ENCODE data around the gene DYNLL1.
"Not testable (repeated sequence)": the region's sequence is repeated elsewhere in the genome, so short reads cannot be mapped to it uniquely, and the experiment has no call there.

Gene DYNLL1

DNA sequence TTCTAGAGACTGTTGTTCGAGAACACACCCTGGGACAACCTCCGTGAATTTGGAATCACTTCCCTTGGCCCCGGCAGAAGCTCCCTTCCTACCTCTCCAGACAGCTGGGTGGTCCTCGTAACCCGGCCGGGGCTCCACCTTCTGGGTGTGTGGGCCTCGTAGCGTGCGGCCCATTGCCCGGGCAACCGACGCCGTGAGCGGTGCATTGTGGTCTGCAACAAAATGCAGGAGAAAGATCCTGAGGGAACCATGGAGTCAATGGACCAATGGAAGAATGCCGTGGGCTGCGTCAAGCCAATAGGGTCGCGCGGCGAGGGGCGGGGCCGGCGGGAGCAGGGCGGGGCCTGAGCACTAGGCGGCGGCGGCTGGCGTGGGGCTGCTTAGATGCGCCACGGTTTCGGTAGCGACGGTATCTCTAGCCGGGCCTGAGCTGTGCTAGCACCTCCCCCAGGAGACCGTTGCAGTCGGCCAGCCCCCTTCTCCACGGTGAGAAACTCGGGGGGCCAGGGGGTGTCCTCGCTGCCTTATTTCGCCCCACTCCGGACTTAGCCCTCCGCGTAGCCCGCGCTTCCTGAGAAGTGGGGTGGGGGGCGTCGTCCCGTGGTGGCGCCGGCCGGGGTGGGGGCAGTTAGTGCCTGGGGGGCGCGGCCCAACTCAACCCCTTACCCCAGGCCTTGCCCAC, at the start of gene DYNLL1:
TSS of gene DYNLL1 (plus strand) at position 383 of the 682 bp plus-strand sequence. CDS start 309 bp downstream, outside the sequence.
- DNase-seq (ENCODE audit: low read depth) = peak; percentile 95

GRCh38 chr12:120446844-120447178, 49.1 kb upstream of the DYNLL1 start:
- not testable (repeated sequence) for DNase-seq (ENCODE audit: low read depth)

GRCh38 chr12:120447992-120448391, 47.9 kb upstream of the DYNLL1 start:
- DNase-seq (ENCODE audit: low read depth) = no peak

DNA sequence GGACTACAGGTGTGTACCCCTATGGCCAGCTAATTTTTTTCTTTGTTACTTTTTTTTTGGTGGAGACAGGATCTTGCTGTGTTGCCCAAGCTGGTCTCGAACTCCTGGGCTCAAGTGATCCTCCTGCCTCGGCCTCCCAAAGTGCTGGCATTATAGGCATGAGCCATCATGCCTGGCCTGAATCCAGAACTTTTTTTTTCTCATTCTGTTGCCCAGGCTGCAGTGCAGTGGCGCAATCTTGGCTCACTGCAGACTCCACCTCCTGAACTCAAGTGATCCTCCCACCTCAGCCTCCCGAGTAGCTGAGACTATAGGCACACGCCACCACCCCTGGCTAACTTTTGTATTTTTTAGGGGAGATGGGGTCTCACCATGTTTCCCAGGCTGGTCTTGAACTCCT, 43.4 kb upstream of the DYNLL1 start:
- DNase-seq (ENCODE audit: low read depth) = not testable (repeated sequence)

DNA sequence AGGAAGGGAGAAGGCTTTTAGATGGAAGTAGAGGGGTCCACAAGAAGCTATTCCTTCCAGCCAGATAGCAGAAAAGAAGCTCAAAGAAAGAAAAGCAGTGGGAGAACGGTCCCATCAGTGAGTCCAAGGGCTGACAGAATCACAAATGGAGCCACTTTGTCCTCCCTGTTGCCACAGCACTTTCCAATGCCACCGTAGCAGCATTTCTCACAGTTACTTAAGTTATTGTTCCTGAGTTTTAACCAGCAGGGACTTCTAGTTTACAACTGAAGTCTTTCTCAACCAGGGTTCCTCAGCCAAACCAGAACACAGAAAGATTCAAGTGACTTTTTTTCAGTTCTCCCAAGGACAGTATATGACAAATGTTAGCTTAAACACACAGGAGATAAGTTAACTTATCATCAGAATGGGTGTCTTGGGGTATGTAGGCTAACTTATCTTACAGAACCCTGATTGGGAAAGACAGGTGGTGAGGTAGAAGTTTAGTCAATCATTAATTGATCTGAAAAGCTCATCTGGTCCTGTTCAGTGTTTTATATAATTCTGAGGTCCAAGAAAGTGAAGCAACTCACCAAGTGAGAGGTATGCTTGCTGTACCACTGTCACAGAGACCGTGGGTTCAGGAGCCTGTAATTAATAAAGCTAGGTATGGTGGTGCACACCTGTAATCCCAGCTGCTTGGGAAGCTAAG, 42.7 kb upstream of the DYNLL1 start:
- DNase-seq (ENCODE audit: low read depth) = no peak

DNA sequence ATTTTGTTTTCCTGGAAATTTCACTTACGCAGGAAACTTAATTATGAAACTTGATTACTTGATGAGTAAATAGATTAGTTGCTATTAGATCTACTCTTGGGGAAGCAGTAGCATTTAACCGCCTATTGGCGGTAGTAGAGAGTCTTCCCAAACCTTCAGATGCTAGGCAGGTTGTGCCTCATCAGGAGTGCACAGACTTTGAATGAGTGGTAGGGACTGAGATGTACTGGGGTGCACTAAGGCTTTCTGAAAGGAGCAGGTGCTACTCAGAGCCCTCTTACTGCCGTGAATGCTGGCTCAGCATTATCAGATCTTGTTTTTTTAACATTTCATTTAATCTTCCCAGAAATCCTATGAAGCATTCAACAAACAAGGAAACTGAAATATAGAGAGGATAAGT, 41.9 kb upstream of the DYNLL1 start:
- DNase-seq (ENCODE audit: low read depth) = no peak

- no peak for DNase-seq (ENCODE audit: low read depth)
Observed at GRCh38 chr12:120455302-120455701, 40.6 kb upstream of the DYNLL1 start.

GRCh38 chr12:120457133-120457532, 38.8 kb upstream of the DYNLL1 start:
- DNase-seq (ENCODE audit: low read depth) = no peak

DNA sequence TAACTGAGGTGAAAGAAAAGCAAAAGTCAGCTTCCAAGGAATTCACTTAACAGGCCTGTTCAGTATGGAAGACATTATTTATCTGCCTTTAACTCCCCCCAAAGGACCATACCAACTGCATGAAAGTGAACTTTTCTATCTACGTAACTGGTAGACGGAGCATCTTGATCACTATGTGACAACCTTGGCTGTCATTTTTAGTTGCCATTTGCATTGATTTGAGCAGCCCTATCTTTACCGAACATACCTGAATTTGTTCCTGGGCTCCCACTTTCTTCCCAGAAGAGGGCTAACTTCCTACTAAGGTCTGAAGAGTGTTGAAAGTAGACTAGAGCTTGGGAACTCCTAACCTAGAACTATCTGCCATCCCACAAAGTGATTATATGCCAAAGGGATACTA, 35.8 kb upstream of the DYNLL1 start:
- no peak for DNase-seq (ENCODE audit: low read depth)

- no peak for DNase-seq (ENCODE audit: low read depth)
Observed at GRCh38 chr12:120462099-120462640, 33.7 kb upstream of the DYNLL1 start.

DNA sequence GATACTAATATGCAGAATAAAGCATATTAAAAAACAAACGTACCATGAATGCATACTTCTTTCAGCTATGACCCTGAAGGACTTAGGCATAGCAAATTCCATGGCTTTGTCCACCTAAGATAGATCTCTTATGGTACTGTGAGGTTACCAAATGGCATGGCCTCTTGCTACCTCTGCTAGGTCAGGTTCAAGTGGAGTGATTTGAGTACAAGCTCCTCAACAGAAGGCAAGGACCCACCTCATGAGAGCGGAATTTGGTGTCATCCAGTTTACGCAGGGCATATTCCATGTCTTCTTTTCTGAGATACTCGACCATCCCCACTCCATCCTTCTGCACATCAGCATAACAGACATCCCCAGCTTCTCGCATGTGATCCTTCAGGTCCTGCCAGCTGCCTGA, 32.2 kb upstream of the DYNLL1 start:
- no peak for DNase-seq (ENCODE audit: low read depth)

- DNase-seq (ENCODE audit: low read depth) = no peak
Observed at GRCh38 chr12:120465756-120466155, 30.2 kb upstream of the DYNLL1 start.

DNA sequence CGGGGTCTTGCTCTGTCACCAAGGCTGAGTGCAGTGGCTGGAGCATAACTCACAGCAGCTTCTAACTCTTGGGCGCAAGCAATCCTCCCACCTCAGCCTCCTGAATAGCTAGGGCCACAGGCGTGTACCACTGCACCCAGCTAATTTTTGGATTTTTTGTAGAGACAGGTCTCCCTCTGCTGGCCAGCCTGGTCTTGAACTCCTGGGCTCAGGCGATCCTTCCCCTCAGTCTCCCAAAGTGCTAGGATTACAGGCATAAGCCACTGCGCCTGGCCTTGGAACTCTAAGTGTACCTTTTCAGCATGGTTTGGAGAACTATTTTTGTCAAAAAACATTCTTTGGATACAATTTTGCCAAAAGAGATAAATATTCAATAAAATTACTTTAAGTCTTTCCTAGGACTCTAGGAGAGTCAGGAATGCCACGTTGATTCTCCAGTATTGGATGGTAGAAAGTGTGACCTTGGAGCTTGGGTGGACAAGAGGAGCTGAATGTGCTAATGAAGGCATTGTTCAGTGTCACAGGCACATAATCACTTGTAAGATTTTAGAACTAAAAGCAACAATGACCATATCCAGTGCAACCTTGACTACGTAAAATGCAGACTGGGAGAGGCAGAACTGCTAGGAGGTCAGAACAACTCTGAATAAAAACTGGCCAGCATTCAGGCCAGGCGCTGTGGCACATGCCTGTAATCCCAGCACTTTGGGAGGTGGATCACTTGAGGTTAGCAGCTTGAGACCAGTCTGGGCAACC, 29.2 kb upstream of the DYNLL1 start:
- no peak for DNase-seq (ENCODE audit: low read depth)

DNA sequence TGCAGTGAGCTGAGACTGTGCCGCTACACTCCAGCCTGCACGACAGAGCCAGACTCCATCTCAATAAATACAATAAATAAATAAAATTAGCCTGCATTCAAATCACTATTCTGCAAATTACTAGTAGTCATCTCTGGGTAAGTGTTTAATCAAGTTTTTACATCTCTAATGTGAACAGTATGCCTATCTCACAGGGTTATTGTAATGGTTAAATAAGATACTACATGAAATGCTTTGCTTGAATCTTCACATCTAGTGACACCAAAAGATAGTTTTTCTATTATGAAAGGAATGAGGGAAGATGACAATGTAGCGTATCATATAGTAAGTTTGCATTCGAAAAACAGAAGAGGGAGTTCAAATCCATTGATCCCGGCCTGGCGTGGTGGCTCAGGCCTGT, 28.5 kb upstream of the DYNLL1 start:
- DNase-seq (ENCODE audit: low read depth) = no peak

DNA sequence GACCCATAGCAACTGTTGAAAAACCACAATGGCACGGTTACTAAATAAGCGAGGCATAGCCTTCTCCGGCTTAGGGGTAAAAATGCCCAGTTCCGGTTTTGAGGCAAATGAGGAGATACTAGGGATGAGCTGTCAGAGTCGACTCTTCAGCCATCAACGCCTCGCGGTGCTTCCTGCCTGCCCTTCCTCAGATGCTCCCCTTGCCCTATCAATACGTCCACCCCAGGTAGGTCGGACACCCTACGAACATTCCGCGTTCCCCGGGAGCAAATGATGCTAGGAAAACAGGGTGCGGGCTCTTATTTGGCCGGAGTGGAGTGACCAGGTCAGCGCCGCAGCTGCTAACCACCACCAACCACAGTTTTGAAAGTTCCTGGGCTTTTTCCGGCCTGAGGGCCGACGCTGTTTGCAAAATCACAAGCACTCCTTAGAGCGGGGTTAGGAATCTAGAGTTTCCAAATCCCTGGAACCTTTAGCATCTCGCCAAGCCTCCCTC, 27.5 kb upstream of the DYNLL1 start:
- DNase-seq (ENCODE audit: low read depth) = no peak

GRCh38 chr12:120468821-120469449, 27.0 kb upstream of the DYNLL1 start:
- peak; percentile 24 for DNase-seq (ENCODE audit: low read depth)

GRCh38 chr12:120469450-120470149, 26.3 kb upstream of the DYNLL1 start, which contains the start of gene SRSF9:
Gene SRSF9, minus strand, starts transcription at chr12:120469748. Its CDS starts 139 bp downstream, at chr12:120469609.
- peak; percentile 95 for DNase-seq (ENCODE audit: low read depth)

DNA sequence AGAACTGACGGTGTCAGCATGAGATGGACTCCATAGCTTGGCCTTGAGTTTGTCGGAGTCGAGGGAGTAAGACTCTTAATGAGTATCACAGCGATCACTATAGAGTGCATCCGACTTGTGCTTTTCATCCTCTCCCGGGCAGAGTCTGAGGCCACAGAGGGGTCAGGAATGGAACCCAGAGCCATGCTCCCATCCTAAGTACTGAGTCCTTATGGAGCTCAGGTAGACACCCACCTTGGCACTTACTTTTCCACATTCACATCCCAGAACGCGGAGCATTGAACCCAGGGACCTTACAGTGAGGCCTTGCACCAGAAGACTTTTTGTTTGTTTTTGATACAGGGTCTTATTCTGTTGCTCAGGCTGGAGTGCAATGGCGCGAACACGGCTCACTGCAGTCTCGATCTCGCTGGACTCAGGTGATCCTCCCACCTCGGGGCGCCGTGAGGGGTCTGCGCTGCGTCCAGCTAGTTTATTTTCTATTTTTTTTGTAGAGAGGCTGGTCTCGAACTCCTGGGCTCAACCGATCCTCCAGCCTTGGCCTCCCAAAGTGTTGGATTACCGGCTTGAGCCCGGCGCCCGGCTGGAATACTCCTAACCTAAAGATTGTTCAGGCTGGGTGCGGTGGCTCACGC, 25.6 kb upstream of the DYNLL1 start:
- no peak for DNase-seq (ENCODE audit: low read depth)

DNA sequence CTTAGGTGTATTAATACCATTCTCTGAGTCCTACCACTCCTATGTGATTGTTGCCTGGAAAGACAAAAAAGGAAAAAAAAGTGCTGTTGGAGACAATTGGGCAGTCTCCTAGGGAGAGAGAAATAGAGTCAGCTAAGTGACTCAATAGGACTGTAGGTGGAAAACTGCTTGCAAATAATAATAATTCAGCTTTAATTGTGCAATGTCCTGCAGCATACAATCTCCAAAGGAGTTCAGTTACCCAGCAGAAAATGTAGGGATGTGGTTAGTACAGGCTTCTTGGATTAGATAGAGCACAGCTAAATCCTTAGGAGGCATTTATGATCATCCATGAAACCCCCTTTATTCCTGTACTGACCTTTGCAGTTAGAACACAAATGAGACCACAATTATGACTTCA, 23.4 kb upstream of the DYNLL1 start:
- no peak for DNase-seq (ENCODE audit: low read depth)

DNA sequence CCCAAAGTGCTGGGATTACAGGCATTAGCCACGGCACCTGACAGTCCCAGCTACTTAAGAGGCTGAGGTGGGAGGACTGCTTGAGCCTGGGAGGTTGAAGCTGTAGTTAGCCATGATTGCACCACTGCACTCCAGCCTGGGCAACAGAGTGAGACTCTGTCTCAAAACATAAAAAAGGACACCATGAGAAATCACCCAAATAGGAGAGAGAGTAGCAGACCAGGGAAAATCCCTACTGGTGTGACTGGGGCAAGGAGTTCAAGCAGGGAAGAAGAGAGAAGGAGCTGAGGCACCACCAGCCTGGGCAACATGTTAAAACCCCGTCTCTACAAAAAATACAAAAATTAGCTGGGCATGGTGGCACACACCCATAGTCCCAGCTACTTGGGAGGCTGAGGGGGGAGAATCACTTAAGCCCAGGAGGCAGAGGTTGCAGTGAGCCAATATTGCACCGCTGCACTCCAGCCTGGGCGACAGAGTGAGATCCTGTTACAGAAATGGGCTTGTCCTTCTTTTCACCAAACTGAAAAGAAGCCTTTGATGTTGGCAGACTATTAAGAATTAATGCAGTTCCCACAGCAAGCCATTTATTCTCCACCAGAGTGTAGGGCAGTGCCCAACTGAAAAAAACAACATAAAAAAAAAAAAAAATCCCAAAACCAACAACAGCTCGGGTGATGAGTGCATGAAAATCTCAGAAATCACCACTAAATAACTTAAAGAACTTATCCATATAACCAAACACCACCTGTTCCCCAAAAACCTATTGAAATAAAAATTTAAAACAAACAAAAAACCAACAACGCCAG, 21.9 kb upstream of the DYNLL1 start:
- DNase-seq (ENCODE audit: low read depth) = no peak
